Amygdala (tissue), 56 donors: Measurements from ENCODE around the gene STK31.
"Not testable (repeated sequence)": the region's sequence is repeated elsewhere in the genome, so short reads cannot be mapped to it uniquely, and the experiment has no call there.

Experiments used
- DNase-seq, 56 donors: peaks; one replicate each; lab custom pipeline; 2025; lab: John Stamatoyannopoulos, UW

STK31 gene

GRCh38 chr7:23710000-23710399 is at the start of gene STK31:
Gene STK31, plus strand, starts transcription at chr7:23710219. Its CDS starts 67 bp downstream, at chr7:23710286.
- no peak for DNase-seq

DNA sequence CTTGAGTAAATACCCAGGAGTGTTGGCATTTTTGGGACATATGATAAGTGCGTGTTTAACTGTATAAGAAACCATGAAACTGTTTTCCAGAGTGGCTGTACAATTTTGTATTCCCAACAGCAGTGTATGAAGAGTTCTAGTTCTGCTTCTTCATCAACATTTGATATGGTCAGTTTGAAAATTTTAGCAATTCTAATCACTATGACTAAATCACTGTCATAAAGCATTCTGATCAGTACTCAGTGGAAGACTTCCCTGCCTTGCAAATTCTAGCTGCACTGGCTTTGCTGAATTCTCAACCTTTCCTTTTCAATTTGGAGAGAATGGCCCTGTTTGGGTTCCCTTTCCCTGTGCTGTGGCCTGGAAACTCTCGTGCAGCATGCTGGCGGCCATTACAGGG is 48.6 kb upstream of the STK31 start:
- no peak for DNase-seq

GRCh38 chr7:23662124-23662983 is 47.7 kb upstream of the STK31 start:
- no peak for DNase-seq

DNA sequence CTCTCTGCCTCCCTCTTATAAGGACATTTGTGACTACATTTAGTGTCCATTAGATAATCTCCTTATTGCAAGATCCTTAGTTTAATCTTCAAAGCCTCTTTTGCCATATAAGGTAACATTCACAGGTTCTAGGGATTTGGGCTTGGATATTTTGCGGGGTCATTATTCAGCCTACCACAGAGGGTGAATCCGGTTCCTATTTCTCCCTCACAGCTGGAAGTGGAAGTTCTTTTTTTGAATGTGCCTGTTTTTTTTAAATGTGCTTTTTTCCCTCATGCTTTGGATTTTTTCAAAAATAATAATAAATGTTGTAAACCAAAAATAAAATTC is 47.1 kb upstream of the STK31 start:
- no peak for DNase-seq

DNA sequence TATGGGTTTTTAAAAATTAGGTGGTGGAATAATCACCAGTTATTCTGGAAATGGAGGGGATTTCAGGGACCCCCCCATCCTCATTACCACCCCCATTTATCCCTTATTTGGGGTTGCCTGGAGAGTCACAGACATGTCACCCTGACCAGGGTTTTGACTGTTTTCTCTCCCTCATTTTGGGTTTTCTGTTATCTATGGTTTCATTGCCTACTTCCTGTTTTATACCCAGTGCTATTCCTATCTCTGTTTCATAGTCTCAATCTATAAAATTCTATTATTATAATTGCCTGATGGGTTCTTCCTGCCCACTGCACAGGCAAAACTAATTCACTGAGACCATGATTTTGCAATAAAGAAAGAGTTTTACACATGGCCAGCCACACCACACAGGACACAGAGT is 45.9 kb upstream of the STK31 start:
- DNase-seq, result no peak

DNA sequence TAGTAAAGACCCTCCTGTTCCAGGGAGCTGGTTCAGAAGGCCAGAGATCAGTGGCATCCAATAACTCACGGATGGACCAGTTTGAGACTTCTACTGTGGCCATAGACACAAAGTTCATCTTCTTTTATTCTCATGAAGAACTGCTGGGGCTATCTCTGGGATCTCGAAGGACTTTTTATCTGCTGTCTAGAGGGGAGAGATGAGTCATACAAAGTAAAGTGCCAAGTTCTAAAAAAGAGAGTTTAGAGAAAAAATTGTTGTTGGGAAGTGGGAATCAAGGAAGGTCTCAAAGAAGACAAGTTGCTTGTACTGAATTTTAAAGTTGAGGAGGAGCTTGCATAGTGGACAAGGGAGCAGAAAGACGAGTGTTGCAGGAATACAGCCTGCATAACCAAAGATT is 38.0 kb upstream of the STK31 start:
- no peak for DNase-seq

DNA sequence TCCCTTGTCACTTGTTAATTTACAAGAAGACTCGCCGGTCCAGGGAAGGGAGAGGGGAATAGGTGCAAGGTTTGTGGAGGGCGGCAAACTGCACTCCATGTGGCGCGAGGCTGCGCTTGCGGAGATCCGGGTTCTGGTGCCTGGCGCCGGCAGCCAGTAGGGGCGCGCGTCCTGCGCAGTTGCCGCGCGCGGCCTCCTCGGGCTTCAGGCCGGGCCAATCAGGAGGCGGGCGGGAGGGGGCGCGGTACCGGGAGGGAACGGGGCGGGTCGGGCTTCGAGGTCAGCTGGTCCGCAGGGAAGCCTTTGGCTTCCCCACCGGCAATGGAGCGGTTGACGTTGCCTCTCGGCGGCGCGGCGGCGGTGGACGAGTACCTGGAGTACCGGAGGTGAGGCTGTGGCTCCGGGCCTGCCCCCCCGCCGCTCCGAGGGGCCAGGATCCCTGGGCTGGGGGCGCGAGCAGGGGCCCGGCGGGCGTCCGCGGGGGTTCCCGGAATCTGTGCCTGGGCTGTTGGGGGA is 30.1 kb upstream of the STK31 start, which contains the start of gene FAM221A:
Gene FAM221A (plus strand): TSS at position 302 of the 516 bp plus-strand sequence. CDS start 20 bp downstream, at position 322.
- DNase-seq, result peak; percentile 11 to 93 (median 84)

- peak in 49 of 56 donors; percentile 3 to 63 (median 33) for DNase-seq
Observed at GRCh38 chr7:23680414-23681405, 29.3 kb upstream of the STK31 start.

DNA sequence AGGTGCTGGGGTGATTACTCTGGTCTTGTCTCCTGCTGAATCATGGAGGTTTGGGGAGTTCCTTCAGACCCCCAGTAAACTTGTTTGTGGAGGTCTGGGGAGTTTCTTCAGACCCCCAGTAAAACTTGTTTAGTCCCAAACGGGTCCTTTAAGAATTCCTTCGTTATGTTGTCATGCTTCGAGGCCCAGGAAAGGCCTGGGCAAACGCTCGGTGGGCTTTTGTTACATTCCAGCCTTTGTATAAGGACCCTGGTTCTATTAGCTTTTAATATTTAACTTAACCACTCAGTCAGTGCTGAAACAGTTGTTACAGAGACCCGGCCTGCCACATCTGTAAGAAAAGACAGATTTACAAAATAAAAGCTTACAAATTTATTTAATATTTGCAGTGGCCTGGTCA is 26.0 kb upstream of the STK31 start:
- not testable (repeated sequence) for DNase-seq

- no peak for DNase-seq
Observed at GRCh38 chr7:23685731-23686130, 24.3 kb upstream of the STK31 start.

DNA sequence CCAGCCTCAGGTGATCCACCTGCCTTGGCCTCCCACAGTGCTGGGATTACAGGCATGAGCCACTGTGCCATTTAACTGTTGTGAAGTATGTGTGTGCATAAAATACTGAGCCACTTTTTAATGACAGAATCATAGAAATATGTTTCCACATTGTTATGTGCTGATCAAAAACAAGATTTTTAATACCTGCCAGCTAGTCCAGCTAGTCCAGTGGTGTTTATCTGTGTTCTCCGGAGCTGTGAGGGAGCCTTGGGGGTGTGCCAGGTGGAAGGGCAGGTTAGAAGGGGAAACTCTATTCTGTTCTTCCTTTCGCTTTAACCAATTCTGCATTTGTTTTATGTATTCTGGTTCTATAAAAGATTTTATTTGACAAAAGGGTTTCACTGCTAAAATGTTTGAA is 23.0 kb upstream of the STK31 start:
- DNase-seq, result no peak

DNA sequence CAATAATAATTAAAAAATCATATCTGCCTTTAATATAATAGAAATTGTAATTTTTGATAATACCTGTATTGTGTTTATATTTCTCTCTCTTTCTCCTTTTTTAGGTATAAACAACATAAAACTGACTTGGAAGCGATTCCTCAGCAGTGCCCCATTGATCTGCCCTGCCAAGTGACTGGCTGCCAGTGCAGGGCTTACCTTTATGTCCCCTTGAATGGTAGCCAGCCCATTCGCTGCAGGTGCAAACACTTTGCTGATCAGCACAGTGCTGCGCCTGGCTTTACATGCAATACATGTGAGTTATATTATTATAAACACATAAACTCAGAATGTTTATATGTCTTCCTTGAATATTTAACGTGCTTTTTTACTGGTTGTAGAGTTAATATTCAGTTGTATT is 20.9 kb upstream of the STK31 start:
- DNase-seq, result no peak

- no peak for DNase-seq
Observed at GRCh38 chr7:23691320-23691719, 18.7 kb upstream of the STK31 start.

DNA sequence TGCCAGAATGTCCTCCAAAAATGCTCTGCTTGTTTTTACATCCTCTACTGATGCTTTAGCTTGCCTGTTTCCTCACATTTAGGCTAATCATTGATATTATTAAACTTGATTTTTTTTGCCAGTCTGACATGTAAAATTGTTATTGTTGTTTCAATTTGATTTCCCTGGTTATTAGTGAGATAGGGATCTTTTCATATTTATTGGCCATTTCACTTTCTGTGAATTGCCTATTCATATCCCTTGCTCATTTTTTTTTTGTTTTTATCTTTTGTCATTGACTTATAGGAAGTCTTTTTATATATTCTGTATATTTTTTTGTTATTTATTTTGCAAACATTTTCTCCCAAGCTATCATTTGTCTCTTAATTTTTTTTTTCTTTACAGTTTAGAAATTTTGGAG is 16.8 kb upstream of the STK31 start:
- no peak for DNase-seq

DNA sequence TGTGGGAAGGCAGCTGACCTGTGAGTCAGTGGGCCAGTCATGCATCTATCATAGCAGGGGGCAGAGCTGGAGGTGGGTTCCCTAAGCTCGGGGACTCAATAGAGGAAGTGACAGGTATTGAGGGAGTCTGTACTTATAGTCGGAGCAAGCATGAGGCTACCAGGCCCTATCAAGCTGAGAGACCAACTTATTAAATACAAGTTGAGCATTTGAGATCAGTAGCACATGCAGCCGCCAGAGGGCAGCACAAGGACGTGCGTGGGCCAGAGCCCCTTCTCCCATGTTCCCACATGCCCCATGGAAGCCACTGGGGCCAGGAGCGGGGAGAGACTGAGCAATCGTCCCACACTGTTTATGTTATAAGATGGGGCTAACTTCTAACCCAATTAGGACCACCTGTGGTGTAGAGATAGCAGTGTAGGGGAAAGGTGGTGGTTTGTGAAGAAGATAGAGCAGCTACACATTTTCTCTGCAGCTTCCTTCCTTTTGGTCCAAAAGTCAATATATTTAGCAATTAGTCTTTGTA is 13.0 kb upstream of the STK31 start:
- DNase-seq, result peak in 6 of 56 donors; percentile 2 to 21 (median 7)

DNA sequence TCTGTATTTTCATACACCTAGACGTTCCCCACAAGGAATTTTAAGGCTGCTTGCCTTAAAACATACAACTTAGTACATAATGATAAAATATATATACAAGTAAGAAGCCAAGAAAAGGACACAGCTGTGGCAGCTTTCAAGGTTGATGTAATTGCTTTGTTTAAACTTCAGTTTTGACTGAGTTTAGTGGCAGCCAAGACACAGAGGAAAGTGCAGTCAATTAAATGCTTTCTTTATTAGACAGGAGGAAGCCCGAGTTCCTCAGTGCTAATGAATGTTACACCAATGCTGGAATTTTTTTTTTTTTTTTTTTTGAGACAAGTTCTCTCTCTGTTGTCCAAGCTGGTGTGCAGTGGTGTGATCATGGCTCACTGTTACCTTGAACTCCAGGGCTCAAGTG is 11.2 kb upstream of the STK31 start:
- no peak for DNase-seq

- DNase-seq, result no peak
Observed at GRCh38 chr7:23700046-23700445, 10.0 kb upstream of the STK31 start.

DNA sequence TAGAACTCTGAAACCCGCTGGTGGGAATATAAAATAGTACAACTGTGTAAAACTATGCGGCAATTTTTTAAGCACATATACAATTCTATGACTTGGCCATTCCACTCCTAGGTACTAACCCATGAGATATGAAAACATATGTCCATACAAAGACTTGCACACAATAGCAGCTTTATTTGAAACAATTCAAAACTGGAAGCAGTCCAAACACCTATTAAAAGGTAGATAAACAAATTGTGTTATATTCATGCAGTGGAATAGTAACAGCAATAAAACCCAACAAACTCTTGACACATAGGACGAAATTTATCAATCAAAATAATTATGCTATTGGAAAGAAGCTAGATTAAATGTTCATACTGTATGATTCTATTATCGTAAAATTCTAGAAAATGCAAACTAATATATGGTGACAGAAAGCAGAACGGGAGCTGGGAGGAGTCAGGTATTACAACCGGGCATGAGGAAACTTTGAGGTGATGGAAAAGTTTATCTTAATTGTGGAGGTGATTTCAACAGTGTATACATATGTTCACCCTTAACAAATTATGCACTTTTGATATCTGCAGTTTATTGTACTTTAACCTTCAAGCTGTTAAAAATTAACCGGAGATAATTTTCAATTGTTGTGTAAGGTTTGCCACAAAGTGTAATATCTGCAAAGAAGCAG is 803 bp upstream of the STK31 start:
- no peak for DNase-seq

DNA sequence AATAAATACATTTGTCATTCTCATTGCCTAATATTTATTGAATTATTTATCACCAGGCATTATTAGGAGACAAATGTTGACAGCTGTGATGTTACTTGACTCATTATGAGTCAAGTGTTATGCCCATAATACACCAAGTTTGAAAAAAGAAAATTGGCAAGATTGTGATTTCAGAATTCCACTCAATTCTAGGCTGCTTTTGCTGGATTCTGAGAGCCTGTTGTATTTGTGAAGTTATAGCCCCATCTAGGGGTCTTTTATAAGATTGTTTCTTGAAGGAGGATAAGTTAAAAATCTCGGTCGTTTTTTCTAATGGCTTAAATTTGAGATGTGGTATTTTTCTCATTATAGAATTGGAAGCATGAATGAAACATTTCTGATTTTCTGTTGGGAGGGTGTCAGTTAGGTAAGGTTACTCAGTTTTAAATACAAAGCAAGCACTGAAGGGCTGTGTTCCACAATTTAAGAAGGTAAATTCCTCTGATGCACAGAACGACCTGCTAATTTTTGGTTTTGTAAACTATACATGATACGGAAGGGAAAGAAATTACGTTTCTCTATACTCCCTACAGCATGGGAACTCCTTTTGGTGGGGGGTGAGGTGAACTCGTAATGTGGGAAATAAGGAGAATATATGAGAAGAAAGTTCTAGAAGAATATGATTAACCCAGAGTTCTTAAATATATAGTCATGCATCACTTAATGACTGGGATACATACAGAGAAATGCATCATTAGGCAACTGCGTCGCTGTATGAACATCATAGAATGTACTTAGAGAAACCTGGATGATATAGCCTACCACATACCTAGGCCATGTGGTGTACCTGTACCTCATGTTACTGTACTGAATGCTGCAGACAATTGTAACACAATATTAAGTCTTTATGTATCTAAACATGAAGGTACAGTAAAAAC is 2.6 kb downstream of the STK31 start:
- peak in 1 of 56 donors; percentile 69 for DNase-seq
